Measurements from ENCODE around the gene CFAP91.

Gene CFAP91

DNA sequence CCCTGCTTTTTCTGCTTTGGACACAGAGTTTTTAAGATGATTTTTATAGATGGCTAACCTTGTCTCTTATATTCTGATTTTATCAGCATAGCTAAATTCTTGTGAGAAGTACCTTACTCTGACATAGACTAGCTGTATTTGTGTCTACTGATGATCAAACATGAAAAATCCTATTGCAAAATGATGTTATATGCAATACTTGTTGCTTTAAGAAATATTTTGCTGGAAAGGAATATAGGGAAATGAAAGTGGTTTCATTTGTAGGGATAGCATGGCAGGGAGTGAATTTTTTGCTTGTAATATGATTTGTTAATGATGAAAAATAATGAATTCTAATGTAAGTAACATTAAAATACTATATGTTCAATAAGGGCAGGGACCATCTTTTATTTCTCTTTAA is 35.9 kb downstream of the CFAP91 start:
- Histone ChIP-seq H3K27me3 (no peaks in the 10 kb centered on the region), H3K27ac (no peak overlapping the region), H3K36me3 (no peaks in the 10 kb centered on the region), H3K4me3 (ENCODE audit: low read depth in 1 of 2, low read length in 1 of 2) (no peak overlapping the region), H3K4me1 (ENCODE audit: control insufficient read depth in 1 of 2, insufficient read depth in 1 of 2, low read depth in 1 of 2, low read length in 1 of 2) (no peaks in the 10 kb centered on the region), H3K9me3 (no peaks in the 10 kb centered on the region)
- TF ChIP-seq, protein P1, sequence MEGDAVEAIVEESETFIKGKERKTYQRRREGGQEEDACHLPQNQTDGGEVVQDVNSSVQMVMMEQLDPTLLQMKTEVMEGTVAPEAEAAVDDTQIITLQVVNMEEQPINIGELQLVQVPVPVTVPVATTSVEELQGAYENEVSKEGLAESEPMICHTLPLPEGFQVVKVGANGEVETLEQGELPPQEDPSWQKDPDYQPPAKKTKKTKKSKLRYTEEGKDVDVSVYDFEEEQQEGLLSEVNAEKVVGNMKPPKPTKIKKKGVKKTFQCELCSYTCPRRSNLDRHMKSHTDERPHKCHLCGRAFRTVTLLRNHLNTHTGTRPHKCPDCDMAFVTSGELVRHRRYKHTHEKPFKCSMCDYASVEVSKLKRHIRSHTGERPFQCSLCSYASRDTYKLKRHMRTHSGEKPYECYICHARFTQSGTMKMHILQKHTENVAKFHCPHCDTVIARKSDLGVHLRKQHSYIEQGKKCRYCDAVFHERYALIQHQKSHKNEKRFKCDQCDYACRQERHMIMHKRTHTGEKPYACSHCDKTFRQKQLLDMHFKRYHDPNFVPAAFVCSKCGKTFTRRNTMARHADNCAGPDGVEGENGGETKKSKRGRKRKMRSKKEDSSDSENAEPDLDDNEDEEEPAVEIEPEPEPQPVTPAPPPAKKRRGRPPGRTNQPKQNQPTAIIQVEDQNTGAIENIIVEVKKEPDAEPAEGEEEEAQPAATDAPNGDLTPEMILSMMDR (IDR thresholded peaks at IDR 0.05), result no peak

DNA sequence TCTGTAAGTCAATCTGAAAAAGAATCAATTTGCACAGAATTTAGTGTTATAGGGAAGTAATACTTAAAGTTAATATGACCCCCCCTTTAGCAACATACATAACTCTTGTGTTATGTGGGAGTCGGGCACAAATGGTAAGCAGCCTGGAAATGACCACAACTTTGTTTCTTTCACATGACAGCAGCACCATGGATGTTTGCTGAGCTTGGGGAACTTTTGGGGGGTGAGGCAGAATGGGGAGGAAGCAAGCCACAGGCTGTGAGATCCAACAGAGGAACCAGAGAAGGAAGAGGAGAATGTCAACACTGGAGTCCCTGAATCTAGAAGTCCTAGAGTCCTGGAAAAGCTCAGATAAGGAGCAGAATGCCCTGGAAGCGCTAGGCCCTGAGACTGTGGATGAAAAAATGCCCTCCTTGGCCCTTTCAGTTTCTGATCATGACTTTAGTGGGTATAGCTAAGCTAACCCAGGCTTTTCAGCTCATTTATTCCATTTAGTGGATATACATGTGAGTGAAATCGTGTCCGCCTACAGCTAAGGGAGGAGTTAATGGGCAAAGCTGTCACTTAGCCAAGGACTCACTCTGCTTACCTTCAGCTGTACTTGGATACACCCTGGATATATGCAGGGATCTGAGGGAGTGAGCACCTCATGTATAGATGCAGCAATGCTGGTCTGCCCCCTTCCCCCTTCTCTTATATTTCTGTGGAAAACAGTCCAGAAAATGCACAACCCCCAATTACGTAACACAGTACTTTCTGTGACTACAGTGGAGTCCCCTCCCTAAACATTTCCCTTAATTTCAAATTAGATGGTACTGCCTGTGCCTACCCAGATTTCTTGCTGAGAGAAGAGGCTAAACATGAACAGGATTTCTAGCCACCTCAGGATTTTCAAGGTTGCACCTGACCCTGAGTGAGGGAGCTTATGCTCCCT is 39.1 kb downstream of the CFAP91 start:
- Histone ChIP-seq H3K36me3 (no peaks in the 10 kb centered on the region), H3K4me3 (ENCODE audit: low read depth in 1 of 2, low read length in 1 of 2) (no peak overlapping the region), H3K27me3 (no peaks in the 10 kb centered on the region), H3K4me1 (ENCODE audit: control insufficient read depth in 1 of 2, insufficient read depth in 1 of 2, low read depth in 1 of 2, low read length in 1 of 2) (no peaks in the 10 kb centered on the region), H3K9me3 (no peaks in the 10 kb centered on the region), H3K27ac (no peak overlapping the region)
- TF ChIP-seq, protein P1 (IDR thresholded peaks at IDR 0.05), result no peak

DNA sequence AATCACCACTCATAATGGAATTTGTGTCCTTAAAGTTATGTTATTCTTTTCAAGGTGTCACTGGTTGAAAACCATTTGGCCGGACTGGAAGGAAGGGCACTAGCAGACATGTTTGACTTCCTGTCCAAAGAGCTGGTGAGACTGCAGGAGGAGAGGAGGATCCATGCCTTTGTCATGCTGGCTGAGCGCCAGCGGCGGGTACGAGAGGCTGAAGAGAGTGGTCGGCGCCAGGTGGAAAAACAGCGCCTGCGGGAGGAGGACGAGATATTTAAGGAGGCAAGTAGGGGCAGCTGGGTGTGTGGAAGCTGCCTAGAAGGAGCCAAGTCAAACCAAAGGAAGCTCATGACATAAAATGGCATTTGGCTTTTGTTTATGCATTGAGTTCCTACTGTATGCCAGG is 41.1 kb downstream of the CFAP91 start:
- no peak overlapping the region for H3K27ac ChIP-seq
- TF ChIP-seq, protein P1 (IDR thresholded peaks at IDR 0.05), result no peak
- H3K9me3 ChIP-seq, result no peaks in the 10 kb centered on the region
- H3K27me3 ChIP-seq, result no peaks in the 10 kb centered on the region
- no peaks in the 10 kb centered on the region for H3K36me3 ChIP-seq
- no peak overlapping the region for H3K4me3 ChIP-seq (ENCODE audit: low read depth in 1 of 2, low read length in 1 of 2)
- no peaks in the 10 kb centered on the region for H3K4me1 ChIP-seq (ENCODE audit: control insufficient read depth in 1 of 2, insufficient read depth in 1 of 2, low read depth in 1 of 2, low read length in 1 of 2)

DNA sequence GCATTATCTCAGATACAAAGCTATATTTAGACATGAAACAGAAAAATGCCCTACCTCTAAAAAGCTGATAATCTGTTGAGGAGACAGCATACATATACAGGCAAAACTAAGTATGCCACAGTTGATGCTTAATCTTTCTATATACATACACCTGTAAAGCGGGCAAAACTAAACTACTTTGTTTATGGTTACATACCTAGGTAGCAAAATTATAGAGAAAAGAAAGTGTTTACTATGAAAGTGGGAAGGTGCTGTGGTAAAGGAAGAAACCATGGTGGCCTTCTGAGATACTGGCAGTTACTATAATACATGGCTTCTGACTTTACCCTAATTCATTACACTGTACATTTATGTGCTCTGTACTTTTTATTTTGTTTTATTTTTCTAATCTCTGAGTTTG is 43.1 kb downstream of the CFAP91 start:
- H3K9me3 ChIP-seq, result no peaks in the 10 kb centered on the region
- no peaks in the 10 kb centered on the region for H3K27me3 ChIP-seq
- H3K36me3 ChIP-seq, result no peaks in the 10 kb centered on the region
- TF ChIP-seq, protein P1 (IDR thresholded peaks at IDR 0.05), result no peak
- H3K27ac ChIP-seq, result no peak overlapping the region
- no peak overlapping the region for H3K4me3 ChIP-seq (ENCODE audit: low read depth in 1 of 2, low read length in 1 of 2)
- H3K4me1 ChIP-seq (ENCODE audit: control insufficient read depth in 1 of 2, insufficient read depth in 1 of 2, low read depth in 1 of 2, low read length in 1 of 2), result no peaks in the 10 kb centered on the region

DNA sequence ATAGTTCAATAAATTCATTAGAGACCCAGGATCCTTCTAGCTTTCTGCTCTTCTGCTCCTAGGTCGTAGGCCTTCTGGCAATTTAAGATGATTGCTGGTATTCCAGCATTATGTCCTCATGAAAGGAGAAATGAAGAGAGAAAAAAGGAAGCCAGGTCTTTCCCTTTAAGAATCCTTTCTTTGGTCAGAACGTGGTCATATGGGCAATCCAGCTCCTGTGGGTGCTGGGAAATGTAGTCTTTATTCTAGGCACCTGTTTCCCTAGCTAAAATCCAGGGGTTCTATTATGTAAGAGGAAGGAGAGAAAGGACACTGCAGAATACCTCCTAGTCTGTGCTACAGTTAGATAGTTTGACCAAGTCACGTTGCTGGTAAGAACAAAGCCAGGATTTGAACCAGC is 43.6 kb downstream of the CFAP91 start:
- TF ChIP-seq, protein P1 (IDR thresholded peaks at IDR 0.05), result no peak
- Histone ChIP-seq H3K27ac (no peak overlapping the region), H3K36me3 (no peaks in the 10 kb centered on the region)

More for the DNA sequence above, 43.6 kb downstream of the CFAP91 start:
- no peaks in the 10 kb centered on the region for H3K4me1 ChIP-seq (ENCODE audit: control insufficient read depth in 1 of 2, insufficient read depth in 1 of 2, low read depth in 1 of 2, low read length in 1 of 2)
- no peak overlapping the region for H3K4me3 ChIP-seq (ENCODE audit: low read depth in 1 of 2, low read length in 1 of 2)
- no peaks in the 10 kb centered on the region for H3K9me3 ChIP-seq
- no peaks in the 10 kb centered on the region for H3K27me3 ChIP-seq

All from neutrophil (primary cell).